Measurements from ENCODE around the gene EIF4E. TPM values are rescaled to one million over a fixed set of nuclear protein-coding genes. Genes with fewer than 3 reads are reported as not detected.
"Not testable (repeated sequence)": the region's sequence is repeated elsewhere in the genome, so short reads cannot be mapped to it uniquely, and the experiment has no call there.

The EIF4E gene
- total RNA-seq, 5 donors from 2014 or later (not counting 1 experiment from before 2014, with no cell fraction given), result 39.4 to 60.6 (median 56.4) TPM

DNA sequence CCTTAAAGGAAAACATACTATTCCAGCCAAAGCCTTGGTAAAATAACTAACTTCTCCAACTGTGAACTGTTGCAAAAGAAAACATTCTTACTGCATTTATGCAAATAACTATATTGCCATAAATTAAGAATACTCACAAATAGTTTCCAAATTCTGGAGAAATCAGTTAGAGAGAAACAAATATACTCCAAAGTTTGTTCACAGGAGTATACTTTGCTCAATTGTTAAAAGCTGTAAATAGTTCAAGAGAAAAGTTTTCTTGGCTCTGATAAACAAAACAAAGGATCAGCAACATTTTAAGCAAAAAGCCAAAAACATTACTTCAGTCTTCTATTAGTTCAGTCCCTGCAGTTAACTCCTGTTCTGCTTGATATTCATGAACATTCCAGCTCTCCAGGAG, 83.0 kb downstream of the EIF4E start:
- Histone ChIP-seq H3K27ac (ENCODE audit: low read length) (no peak overlapping the region), H3K36me3 (ENCODE audit: control insufficient read depth in 2 of 2, extremely low read depth in 1 of 2, insufficient read depth in 1 of 2, low read length in 1 of 2) (no peaks in the 10 kb centered on the region), H3K27me3 (replicated peaks in 1 of 2; ENCODE audit: control insufficient read depth in 2 of 2, extremely low read depth in 1 of 2, insufficient read depth in 2 of 2, low read length in 1 of 2) (no peaks in the 10 kb centered on the region), H3K4me1 (ENCODE audit: control insufficient read depth in 1 of 2, extremely low read depth in 1 of 2, insufficient read depth in 2 of 2, low read length in 2 of 2) (no peaks in the 10 kb centered on the region), H3K4me3 (ENCODE audit: control insufficient read depth in 1 of 2, extremely low read depth in 1 of 2, low read length in 1 of 2) (no peak overlapping the region), H3K9me3 (no peaks in the 10 kb centered on the region)
- peaks cover 0 to 5% (median 0%) of the 10 kb centered on the region in 3 donors for H3K4me1 Mint-ChIP-seq
- POLR2A ChIA-PET, result no interaction called here
- no peak for ATAC-seq (replicated peaks in 1 of 4)
- DNase-seq, result no peak
- no peak overlapping the region for H3K27ac Mint-ChIP-seq
- no peak overlapping the region for H3K4me3 Mint-ChIP-seq
- H3K27me3 Mint-ChIP-seq, result peaks cover 0 to 4% of the 10 kb centered on the region in 2 donors
- no peaks in the 10 kb centered on the region for H3K36me3 Mint-ChIP-seq
- CTCF ChIA-PET, result no interaction called here
- H3K9me3 Mint-ChIP-seq, result peaks cover 4 to 8% (median 5%) of the 10 kb centered on the region in 3 donors

GRCh38 chr4:98842917-98843316, 86.0 kb downstream of the EIF4E start:
- H3K36me3 Mint-ChIP-seq; H3K4me1 Mint-ChIP-seq; H3K4me1 ChIP-seq (ENCODE audit: control insufficient read depth in 1 of 2, extremely low read depth in 1 of 2, insufficient read depth in 2 of 2, low read length in 2 of 2); H3K36me3 ChIP-seq (ENCODE audit: control insufficient read depth in 2 of 2, extremely low read depth in 1 of 2, insufficient read depth in 1 of 2, low read length in 1 of 2); H3K27me3 ChIP-seq (replicated peaks in 1 of 2; ENCODE audit: control insufficient read depth in 2 of 2, extremely low read depth in 1 of 2, insufficient read depth in 2 of 2, low read length in 1 of 2); ATAC-seq (replicated peaks in 1 of 4); CTCF ChIA-PET; POLR2A ChIA-PET; H3K4me3 Mint-ChIP-seq; H3K27me3 Mint-ChIP-seq; H3K4me3 ChIP-seq (ENCODE audit: control insufficient read depth in 1 of 2, extremely low read depth in 1 of 2, low read length in 1 of 2); H3K9me3 ChIP-seq; DNase-seq; H3K27ac ChIP-seq (ENCODE audit: low read length); H3K27ac Mint-ChIP-seq; H3K9me3 Mint-ChIP-seq: not testable (repeated sequence)
- WGBS (ENCODE audit: insufficient coverage), result no CpG with 5 or more reads among the region's 11 CpGs

GRCh38 chr4:98838977-98839618, 89.8 kb downstream of the EIF4E start:
- H3K27me3 Mint-ChIP-seq, result no peaks in the 10 kb centered on the region
- H3K36me3 Mint-ChIP-seq, result no peaks in the 10 kb centered on the region
- H3K4me3 ChIP-seq (ENCODE audit: control insufficient read depth in 1 of 2, extremely low read depth in 1 of 2, low read length in 1 of 2), result no peak overlapping the region
- no peak overlapping the region for H3K27ac ChIP-seq (ENCODE audit: low read length)
- ChIA-PET POLR2A (interaction anchor here in 1 of 2 donors (0.8 kb wide), 1 partner anchor 24 kb away, joined by 5 read pairs; no protein-coding TSS in a partner anchor), CTCF (interaction anchor here (0.5 to 0.8 kb wide), 2 partner anchors 36 to 573 kb away, joined by 5 to 6 read pairs; no protein-coding TSS in a partner anchor)
- WGBS (ENCODE audit: insufficient coverage), result 27% methylated on average over 2 of the region's 5 CpGs
- peaks cover 0 to 5% (median 0%) of the 10 kb centered on the region in 3 donors for H3K9me3 Mint-ChIP-seq
- H3K27me3 ChIP-seq (replicated peaks in 1 of 2; ENCODE audit: control insufficient read depth in 2 of 2, extremely low read depth in 1 of 2, insufficient read depth in 2 of 2, low read length in 1 of 2), result no peaks in the 10 kb centered on the region
- H3K4me1 ChIP-seq (ENCODE audit: control insufficient read depth in 1 of 2, extremely low read depth in 1 of 2, insufficient read depth in 2 of 2, low read length in 2 of 2), result no peaks in the 10 kb centered on the region
- no peak for ATAC-seq (replicated peaks in 1 of 4)
- no peaks in the 10 kb centered on the region for H3K36me3 ChIP-seq (ENCODE audit: control insufficient read depth in 2 of 2, extremely low read depth in 1 of 2, insufficient read depth in 1 of 2, low read length in 1 of 2)
- DNase-seq, result no peak
- H3K4me1 Mint-ChIP-seq, result no peaks in the 10 kb centered on the region
- no peak overlapping the region for H3K4me3 Mint-ChIP-seq
- H3K27ac Mint-ChIP-seq, result no peak overlapping the region
- no peaks in the 10 kb centered on the region for H3K9me3 ChIP-seq

GRCh38 chr4:98838531-98838930, 90.4 kb downstream of the EIF4E start:
- H3K4me1 ChIP-seq (ENCODE audit: control insufficient read depth in 1 of 2, extremely low read depth in 1 of 2, insufficient read depth in 2 of 2, low read length in 2 of 2), result no peaks in the 10 kb centered on the region
- no peak overlapping the region for H3K27ac Mint-ChIP-seq
- no peaks in the 10 kb centered on the region for H3K36me3 Mint-ChIP-seq
- CTCF ChIA-PET, result interaction anchor here in 1 of 2 donors (0.5 kb wide), 1 partner anchor 37 kb away, joined by 6 read pairs; no protein-coding TSS in a partner anchor
- no peak for ATAC-seq (replicated peaks in 1 of 4)
- H3K9me3 ChIP-seq, result no peaks in the 10 kb centered on the region
- no peaks in the 10 kb centered on the region for H3K27me3 Mint-ChIP-seq
- no peak overlapping the region for H3K4me3 Mint-ChIP-seq
- no peaks in the 10 kb centered on the region for H3K4me1 Mint-ChIP-seq
- POLR2A ChIA-PET, result no interaction called here
- no peak overlapping the region for H3K27ac ChIP-seq (ENCODE audit: low read length)
- 67% methylated on average over 1 of the region's 4 CpGs for WGBS (ENCODE audit: insufficient coverage)
- no peaks in the 10 kb centered on the region for H3K27me3 ChIP-seq (replicated peaks in 1 of 2; ENCODE audit: control insufficient read depth in 2 of 2, extremely low read depth in 1 of 2, insufficient read depth in 2 of 2, low read length in 1 of 2)
- no peak for DNase-seq
- peaks cover 0 to 5% (median 0%) of the 10 kb centered on the region in 3 donors for H3K9me3 Mint-ChIP-seq
- no peak overlapping the region for H3K4me3 ChIP-seq (ENCODE audit: control insufficient read depth in 1 of 2, extremely low read depth in 1 of 2, low read length in 1 of 2)
- H3K36me3 ChIP-seq (ENCODE audit: control insufficient read depth in 2 of 2, extremely low read depth in 1 of 2, insufficient read depth in 1 of 2, low read length in 1 of 2), result no peaks in the 10 kb centered on the region

- Histone ChIP-seq H3K9me3 (no peaks in the 10 kb centered on the region), H3K27me3 (replicated peaks in 1 of 2; ENCODE audit: control insufficient read depth in 2 of 2, extremely low read depth in 1 of 2, insufficient read depth in 2 of 2, low read length in 1 of 2) (no peaks in the 10 kb centered on the region), H3K36me3 (ENCODE audit: control insufficient read depth in 2 of 2, extremely low read depth in 1 of 2, insufficient read depth in 1 of 2, low read length in 1 of 2) (no peaks in the 10 kb centered on the region), H3K4me3 (ENCODE audit: control insufficient read depth in 1 of 2, extremely low read depth in 1 of 2, low read length in 1 of 2) (no peak overlapping the region), H3K27ac (ENCODE audit: low read length) (no peak overlapping the region), H3K4me1 (ENCODE audit: control insufficient read depth in 1 of 2, extremely low read depth in 1 of 2, insufficient read depth in 2 of 2, low read length in 2 of 2) (no peaks in the 10 kb centered on the region)
- Mint-ChIP-seq H3K9me3 (no peaks in the 10 kb centered on the region), H3K36me3 (no peaks in the 10 kb centered on the region), H3K27me3 (no peaks in the 10 kb centered on the region), H3K4me1 (no peaks in the 10 kb centered on the region), H3K27ac (no peak overlapping the region), H3K4me3 (no peak overlapping the region)
- no peak for DNase-seq
- POLR2A ChIA-PET, result no interaction called here
- CTCF ChIA-PET, result interaction anchor here in 1 of 2 donors (0.6 kb wide), 1 partner anchor 310 kb away, joined by 4 read pairs; no protein-coding TSS in a partner anchor
- no peak for ATAC-seq (replicated peaks in 1 of 4)
- WGBS (ENCODE audit: insufficient coverage), result no CpG with 5 or more reads among the region's 1 CpG
Observed at GRCh38 chr4:98833384-98833783, 95.5 kb downstream of the EIF4E start.

- no CpG with 5 or more reads among the region's 1 CpG for WGBS (ENCODE audit: insufficient coverage)
- CTCF ChIA-PET; H3K4me3 ChIP-seq (ENCODE audit: control insufficient read depth in 1 of 2, extremely low read depth in 1 of 2, low read length in 1 of 2); H3K9me3 Mint-ChIP-seq; H3K36me3 ChIP-seq (ENCODE audit: control insufficient read depth in 2 of 2, extremely low read depth in 1 of 2, insufficient read depth in 1 of 2, low read length in 1 of 2); ATAC-seq (replicated peaks in 1 of 4); H3K9me3 ChIP-seq; H3K36me3 Mint-ChIP-seq; DNase-seq; H3K4me1 Mint-ChIP-seq; POLR2A ChIA-PET; H3K27ac Mint-ChIP-seq; H3K4me3 Mint-ChIP-seq; H3K4me1 ChIP-seq (ENCODE audit: control insufficient read depth in 1 of 2, extremely low read depth in 1 of 2, insufficient read depth in 2 of 2, low read length in 2 of 2); H3K27me3 Mint-ChIP-seq; H3K27ac ChIP-seq (ENCODE audit: low read length); H3K27me3 ChIP-seq (replicated peaks in 1 of 2; ENCODE audit: control insufficient read depth in 2 of 2, extremely low read depth in 1 of 2, insufficient read depth in 2 of 2, low read length in 1 of 2): not testable (repeated sequence)
Observed at GRCh38 chr4:98831036-98831435, 97.9 kb downstream of the EIF4E start.
